GM23338 (cell line): ENCODE data around the gene ZSCAN5B. TPM values are rescaled to one million over a fixed set of nuclear protein-coding genes. Genes with fewer than 3 reads are reported as not detected.

Experiments
- ATAC-seq: fragments of 200-7000 bp; cut with Tn5 transposase; 3 replicates; pipeline ENCODE4 v1.9.1; 2020
- DNase-seq: peaks from one replicate; pipeline ENCODE4 v3.0.0-alpha.2; 2015; ENCODE audit warnings: low spot score
- H2AFZ ChIP-seq: fragments of 200-600 bp; sonication (generic); 2 replicates; pipeline ENCODE4 v1.8.0; 2016; ENCODE audit warnings: antibody characterized with exemption, mild to moderate bottlenecking, moderate library complexity
- H3F3A ChIP-seq: fragments of 200-600 bp; sonication (generic); replicated peaks from 2 replicates; pipeline ENCODE4 v1.8.0; 2017; ENCODE audit warnings: antibody characterized with exemption, mixed run types, low read depth
- H3K27ac ChIP-seq: fragments of 200-600 bp; sonication (generic); 2 replicates; pipeline ENCODE4 v1.6.1; 2016; ENCODE audit warnings: low read depth
- H3K27me3 ChIP-seq: fragments of 200-600 bp; sonication (generic); 2 replicates; pipeline ENCODE4 v1.8.0; 2016; ENCODE audit warnings: mild to moderate bottlenecking, mixed run types, moderate library complexity; ENCODE audit not compliant: insufficient read depth
- H3K36me3 ChIP-seq: fragments of 200-600 bp; sonication (generic); 2 replicates; pipeline ENCODE4 v1.8.0; 2016; ENCODE audit warnings: mild to moderate bottlenecking; ENCODE audit not compliant: insufficient read depth
- H3K4me1 ChIP-seq: fragments of 200-600 bp; sonication (generic); 2 replicates; pipeline ENCODE4 v1.8.0; 2016; ENCODE audit warnings: mild to moderate bottlenecking, moderate library complexity; ENCODE audit not compliant: insufficient read depth
- H3K4me2 ChIP-seq: fragments of 200-600 bp; sonication (generic); 2 replicates; pipeline ENCODE4 v1.7.1; 2017; ENCODE audit warnings: mixed run types
- H3K4me3 ChIP-seq: fragments of 200-600 bp; sonication (generic); 2 replicates; pipeline ENCODE4 v1.6.1; 2016; ENCODE audit warnings: mixed run types
- H3K79me2 ChIP-seq: fragments of 200-600 bp; sonication (generic); replicated peaks from 2 replicates; pipeline ENCODE4 v1.8.0; 2017; ENCODE audit warnings: mild to moderate bottlenecking; ENCODE audit not compliant: insufficient read depth
- H3K9me2 ChIP-seq: fragments of 200-600 bp; sonication (generic); 2 replicates; pipeline ENCODE4 v1.8.0; 2017; ENCODE audit not compliant: insufficient read depth
- H4K20me1 ChIP-seq: fragments of 200-600 bp; sonication (generic); replicated peaks from 2 replicates; pipeline ENCODE4 v1.8.0; 2017; ENCODE audit warnings: mild to moderate bottlenecking; ENCODE audit not compliant: insufficient read depth
- H3K27ac Mint-ChIP-seq: 2 replicates; pipeline ENCODE4 v1.8.0; 2020; ENCODE audit warnings: inconsistent platforms, mild to moderate bottlenecking, moderate library complexity, mixed read lengths
- H3K27me3 Mint-ChIP-seq: 3 replicates; pipeline ENCODE4 v1.8.0; 2022; ENCODE audit warnings: low read depth, mild to moderate bottlenecking, moderate library complexity, mixed read lengths, inconsistent platforms; ENCODE audit not compliant: insufficient read depth, poor library complexity
- H3K36me3 Mint-ChIP-seq: 3 replicates; pipeline ENCODE4 v1.8.0; 2021; ENCODE audit warnings: low read depth, mild to moderate bottlenecking, inconsistent platforms, moderate library complexity, mixed read lengths
- H3K4me1 Mint-ChIP-seq: 3 replicates; pipeline ENCODE4 v1.8.0; 2020; ENCODE audit warnings: mild to moderate bottlenecking, inconsistent platforms, mixed read lengths
- H3K4me3 Mint-ChIP-seq: 3 replicates; pipeline ENCODE4 v1.8.0; 2021; ENCODE audit warnings: moderate library complexity, mild to moderate bottlenecking, inconsistent platforms, mixed read lengths
- H3K9me3 Mint-ChIP-seq: 3 replicates; pipeline ENCODE4 v1.8.0; 2020; ENCODE audit warnings: moderate library complexity, mild to moderate bottlenecking, inconsistent platforms, mixed read lengths
- CREB1 ChIP-seq: fragments of 250-450 bp; sonication (Bioruptor Pico); IDR thresholded peaks from 2 replicates; pipeline ENCODE4 v1.5.0; 2020; ENCODE audit warnings: low read depth, mild to moderate bottlenecking, moderate library complexity
- EZH2 ChIP-seq: fragments of 200-600 bp; sonication (generic); IDR thresholded peaks from one replicate; pipeline ENCODE4 v1.8.0; 2017; ENCODE audit warnings: antibody characterized with exemption, mild to moderate bottlenecking, low read depth; ENCODE audit not compliant: unreplicated experiment
- JUNB ChIP-seq: IDR thresholded peaks from one replicate; pipeline ENCODE4 v1.6.1; 2016; ENCODE audit warnings: antibody characterized with exemption; ENCODE audit not compliant: unreplicated experiment
- ZNF462 ChIP-seq: fragments of 250-450 bp; sonication (Bioruptor Pico); IDR thresholded peaks from 2 replicates; pipeline ENCODE4 v1.5.0; 2020; ENCODE audit warnings: mild to moderate bottlenecking, moderate library complexity
- polyA plus RNA-seq: library from polyadenylated mRNA; unstranded; fragments of >200 nt; fragmentation: Nextera tagmentation; extraction: Ambion mirVana; gene quantifications from 2 replicates; pipeline ENCODE4 v1.2.1, GENCODE V29; 2016
- total RNA-seq: library from RNA; depleted of rRNA; stranded (reverse); fragments of >200 nt; shearing (Covaris generic); gene quantifications from 2 replicates; pipeline ENCODE4 v1.2.3, GENCODE V29; 2014

ZSCAN5B gene
- total and polyA plus RNA-seq, 2 experiments from 2014 or later: 0.10 TPM; not detected in 1

GRCh38 chr19:56145698-56146097, 51.9 kb downstream of the ZSCAN5B start:
- H3K79me2 ChIP-seq: peaks cover 51% of the 10 kb centered on the region
- peaks cover 7% of the 10 kb centered on the region; the same call in 1 of the 2 replicates for H4K20me1 ChIP-seq
- H3K4me3 Mint-ChIP-seq: no peak overlapping the region
- no peaks in the 10 kb centered on the region; the same call in 1 of the 2 replicates for H3K36me3 ChIP-seq
- peaks cover 9% of the 10 kb centered on the region for H3K27me3 Mint-ChIP-seq
- DNase-seq (no peak), ATAC-seq (no peak)
- no peak overlapping the region for H3K4me2 ChIP-seq
- H3K9me3 Mint-ChIP-seq: peaks cover 5% of the 10 kb centered on the region; the same call in 2 of the 3 replicates
- H3K36me3 Mint-ChIP-seq: peaks cover 33% of the 10 kb centered on the region
- TF ChIP-seq EZH2 (no peak), CREB1 (CRISPR knock-in tag) (no peak), ZNF462 (no peak), JUNB (no peak)
- H2AFZ ChIP-seq: no peak overlapping the region
- peaks cover 17% of the 10 kb centered on the region for H3K4me1 Mint-ChIP-seq
- H3K9me2 ChIP-seq: no peaks in the 10 kb centered on the region
- H3K4me1 ChIP-seq: peaks cover 7% of the 10 kb centered on the region
- H3K27ac ChIP-seq: no peak overlapping the region
- H3K27me3 ChIP-seq: no peaks in the 10 kb centered on the region
- 0 out of 2 replicates have a peak, but pooled peaks cover 3% of the 10 kb centered on the region for H3F3A ChIP-seq
- no peak overlapping the region for H3K4me3 ChIP-seq
- no peak overlapping the region for H3K27ac Mint-ChIP-seq

GRCh38 chr19:56144831-56145230, 52.8 kb downstream of the ZSCAN5B start:
- ATAC-seq: no peak

More at GRCh38 chr19:56144831-56145230, 52.8 kb downstream of the ZSCAN5B start:
- no peak for DNase-seq
- no peak overlapping the region for H3K4me3 ChIP-seq
- H3K27ac ChIP-seq: 0 out of 2 replicates have a peak overlapping the region, but pooled peaks have one; percentile 19
- TF ChIP-seq ZNF462: no peak
- H3K4me3 Mint-ChIP-seq: no peak overlapping the region
- H3K27ac Mint-ChIP-seq: no peak overlapping the region
- peaks cover 7% of the 10 kb centered on the region; the same call in 1 of the 2 replicates for H4K20me1 ChIP-seq
- no peaks in the 10 kb centered on the region; the same call in 1 of the 2 replicates for H3K36me3 ChIP-seq
- no peak overlapping the region for H2AFZ ChIP-seq
- H3K4me1 ChIP-seq: peaks cover 11% of the 10 kb centered on the region
- peaks cover 8% of the 10 kb centered on the region for H3K27me3 Mint-ChIP-seq
- H3K79me2 ChIP-seq: peaks cover 44% of the 10 kb centered on the region
- H3K9me2 ChIP-seq: no peaks in the 10 kb centered on the region
- no peak overlapping the region for H3K4me2 ChIP-seq
- no peaks in the 10 kb centered on the region for H3K27me3 ChIP-seq
- H3F3A ChIP-seq: no peaks in the 10 kb centered on the region; the same call in 1 of the 2 replicates
- peaks cover 21% of the 10 kb centered on the region for H3K4me1 Mint-ChIP-seq
- H3K36me3 Mint-ChIP-seq: peaks cover 26% of the 10 kb centered on the region
- H3K9me3 Mint-ChIP-seq: no peaks in the 10 kb centered on the region; the same call in 2 of the 3 replicates
